Measurements from ENCODE around the gene SLC8A2.
"Not testable (repeated sequence)": the region's sequence is repeated elsewhere in the genome, so short reads cannot be mapped to it uniquely, and the experiment has no call there.

Gene SLC8A2

DNA sequence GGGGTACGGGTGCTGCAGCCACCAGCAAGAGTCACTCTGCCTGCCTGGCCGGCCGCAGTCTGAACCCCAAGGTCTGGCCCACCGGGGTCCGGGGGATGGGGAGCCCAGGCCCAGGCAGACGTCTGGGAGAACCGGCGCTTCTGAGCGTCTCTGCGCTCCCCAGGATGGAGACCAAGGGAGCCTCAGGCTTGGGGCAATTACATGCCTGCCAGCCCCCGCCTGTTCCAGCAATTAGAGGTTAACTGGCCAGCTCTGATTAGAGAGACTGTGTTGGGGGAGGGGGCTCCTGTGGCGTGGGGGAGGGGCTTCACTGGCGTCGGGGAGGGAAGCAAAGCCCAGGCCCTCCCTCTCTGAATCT is 64.3 kb downstream of the SLC8A2 start:
- DNase-seq = peak; percentile 64

DNA sequence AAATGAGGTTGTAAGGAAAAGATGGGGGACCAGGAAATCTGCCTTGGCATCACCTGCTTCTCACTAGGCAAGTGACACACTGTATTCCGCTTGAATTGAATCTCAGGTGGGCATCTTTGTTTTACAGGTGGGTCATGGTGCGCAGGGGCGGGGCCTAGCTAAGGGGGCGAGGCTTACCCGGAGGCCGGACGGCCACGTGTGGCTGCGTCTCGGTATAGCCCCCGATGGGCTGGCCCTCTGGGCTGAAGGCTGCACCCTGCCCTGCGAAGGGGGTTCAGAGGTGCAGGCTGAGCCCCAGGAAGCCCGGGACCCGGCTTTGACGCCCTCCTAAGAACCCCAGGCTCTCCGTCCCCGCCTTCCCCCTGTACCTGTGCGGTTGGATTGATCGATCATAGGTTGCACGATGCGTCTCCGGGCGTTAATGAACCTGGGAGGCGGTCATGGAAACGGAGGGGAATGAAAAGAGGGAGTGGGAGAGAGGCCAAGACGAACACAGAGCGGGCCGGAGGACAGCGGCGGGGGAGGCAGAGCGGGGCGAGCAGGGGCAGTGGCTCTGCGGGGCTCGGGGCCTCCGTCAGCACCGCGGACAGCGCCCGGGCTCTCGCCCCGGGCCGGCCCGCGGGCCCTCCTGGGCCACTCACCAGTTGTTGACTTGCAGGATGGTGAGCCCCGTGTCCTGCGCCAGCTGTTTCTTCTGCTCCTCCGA is 64.8 kb downstream of the SLC8A2 start:
- peak; percentile 38 for DNase-seq

DNA sequence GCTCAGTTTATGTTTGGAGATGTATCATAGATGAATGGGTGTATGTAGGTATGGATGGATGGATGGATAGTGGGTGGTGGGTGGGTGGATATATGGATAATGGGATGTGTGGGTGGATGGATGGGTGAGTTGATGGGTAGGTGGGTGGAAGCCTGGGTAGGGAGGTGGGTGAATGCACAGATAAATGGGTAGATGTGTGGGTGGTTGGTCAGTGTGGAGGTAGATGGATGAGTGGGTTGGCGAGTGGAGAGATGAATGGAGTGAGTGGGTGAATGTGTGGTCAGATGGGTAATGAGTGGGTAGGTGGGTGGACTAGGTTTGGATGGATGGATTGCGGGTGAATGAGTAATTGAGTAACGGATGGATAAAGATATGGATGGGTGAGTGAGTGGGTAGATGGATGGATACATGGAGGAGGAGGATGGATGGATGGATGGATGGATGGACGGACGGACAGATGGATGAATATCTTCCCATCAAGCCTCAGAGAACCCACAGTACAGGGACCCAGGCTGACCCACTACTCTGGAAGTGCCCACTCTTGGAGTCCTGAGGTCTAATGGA is 65.8 kb downstream of the SLC8A2 start:
- no peak for DNase-seq

DNA sequence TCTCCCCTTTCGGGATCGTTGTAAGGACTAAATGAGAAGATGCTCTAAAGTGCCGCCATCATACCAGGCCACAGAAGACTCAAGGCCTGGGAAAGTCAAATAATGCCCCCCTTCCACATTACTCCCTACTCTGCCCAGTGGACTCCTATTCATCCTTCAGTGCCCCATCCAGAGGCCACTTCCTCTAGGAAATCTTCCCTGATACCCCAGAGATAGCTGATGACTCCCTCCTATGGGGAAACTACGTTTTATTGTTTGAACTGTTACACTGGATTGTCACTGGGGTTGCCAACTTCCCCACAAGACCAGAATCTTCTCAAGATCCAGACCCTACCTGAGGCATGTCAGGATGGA is 66.5 kb downstream of the SLC8A2 start:
- DNase-seq = no peak

DNA sequence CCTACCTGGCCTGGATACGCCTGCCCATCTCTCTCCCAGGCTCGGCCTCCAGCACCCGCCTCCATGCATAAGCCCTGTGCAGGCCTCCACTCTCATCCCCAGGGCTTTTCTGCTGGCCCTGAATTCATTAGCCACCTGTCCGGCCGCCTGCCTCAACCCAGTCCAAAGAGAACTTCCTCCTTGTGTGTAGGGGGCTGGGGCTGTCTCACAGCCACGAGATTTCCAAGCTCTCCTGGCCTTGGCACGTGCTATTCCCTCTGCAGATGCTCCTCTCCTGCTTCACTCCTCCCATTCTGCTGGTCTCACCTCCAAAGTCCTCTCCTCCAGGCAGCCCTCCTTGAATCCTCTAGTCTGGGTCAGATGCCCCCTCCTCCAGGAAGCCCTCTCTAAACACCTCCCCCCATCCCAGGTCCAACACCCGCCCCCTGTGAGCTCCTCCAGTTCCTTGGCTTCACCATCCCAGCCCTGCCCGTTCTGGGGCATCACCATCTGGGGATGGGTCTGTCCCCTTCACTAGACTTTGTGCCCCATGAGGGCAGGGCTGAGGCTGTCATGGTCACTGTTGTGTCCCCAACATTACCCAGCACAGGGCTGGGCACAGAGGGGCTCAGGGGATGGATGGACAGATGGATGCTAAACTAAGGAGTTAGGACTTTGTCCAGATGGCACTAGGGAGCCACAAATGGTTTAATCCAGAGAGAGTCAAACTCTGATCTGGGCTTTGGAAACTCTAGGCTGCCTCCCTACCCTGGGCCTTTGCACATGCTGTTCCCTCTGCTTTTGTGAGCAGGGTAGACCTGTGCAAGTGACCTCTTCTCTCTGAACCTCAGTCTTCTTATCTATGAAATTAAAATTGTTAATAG is 67.1 kb downstream of the SLC8A2 start:
- no peak for DNase-seq

DNA sequence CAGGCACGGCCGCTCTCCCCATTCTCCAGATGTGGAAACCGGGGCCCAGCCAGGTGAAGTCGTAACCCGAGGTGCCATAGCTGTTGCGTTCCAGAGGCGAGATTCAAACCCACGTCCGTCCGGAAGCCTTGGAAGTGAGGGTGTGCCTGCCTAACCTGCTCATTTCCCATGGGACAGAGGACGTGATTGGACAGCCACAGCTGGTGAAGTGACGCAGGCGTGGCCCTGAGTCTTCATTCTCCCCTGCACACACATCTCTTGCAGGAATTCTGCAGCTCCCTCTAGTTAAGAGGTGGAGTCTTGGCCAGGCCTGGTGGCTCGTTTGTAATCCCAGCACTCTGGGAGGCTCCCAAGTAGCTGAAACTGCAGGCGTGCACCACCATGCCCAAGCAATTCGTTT is 69.2 kb downstream of the SLC8A2 start:
- DNase-seq = peak; percentile 41

DNA sequence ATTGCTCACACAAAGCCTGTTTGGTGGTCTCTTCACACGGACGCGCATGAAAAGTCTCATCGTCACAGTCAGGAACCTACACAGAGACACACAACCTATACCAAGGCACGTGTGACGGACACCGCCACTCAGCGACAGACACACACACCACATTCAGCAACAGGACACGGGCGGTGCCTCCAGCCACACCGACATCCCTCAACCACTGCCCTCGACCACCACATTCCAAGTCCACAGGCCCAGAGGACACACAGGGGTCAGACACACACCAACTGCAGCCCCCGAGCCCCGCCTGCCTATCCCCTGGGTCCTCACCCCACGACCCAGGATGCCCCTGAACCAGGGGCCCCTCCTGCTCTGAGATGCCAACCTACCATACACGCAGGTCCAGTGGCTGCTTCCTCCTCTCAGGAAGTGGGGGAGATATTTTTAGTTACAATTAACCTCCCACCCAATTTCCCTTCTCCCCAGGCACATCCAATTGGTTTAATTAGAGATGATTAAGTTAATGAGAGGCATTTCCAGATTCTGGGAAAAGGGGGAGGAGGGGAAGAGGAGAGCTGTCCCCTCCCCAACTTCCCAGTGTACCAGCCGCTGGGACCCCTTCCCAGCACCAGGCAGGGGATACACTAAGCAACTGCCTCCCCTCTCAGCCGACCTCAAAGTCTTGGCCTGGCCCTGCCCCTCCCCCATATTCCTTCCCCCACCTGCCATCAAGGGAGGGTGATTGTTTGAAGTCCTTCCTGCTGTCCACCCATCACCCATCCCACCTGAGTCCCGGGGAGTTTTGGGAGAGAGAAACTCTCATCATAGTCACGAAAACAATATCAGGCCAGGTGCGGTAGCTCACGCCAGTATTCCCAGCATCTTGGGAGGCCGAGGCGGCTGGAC is 72.7 kb downstream of the SLC8A2 start:
- DNase-seq = peak; percentile 40

DNA sequence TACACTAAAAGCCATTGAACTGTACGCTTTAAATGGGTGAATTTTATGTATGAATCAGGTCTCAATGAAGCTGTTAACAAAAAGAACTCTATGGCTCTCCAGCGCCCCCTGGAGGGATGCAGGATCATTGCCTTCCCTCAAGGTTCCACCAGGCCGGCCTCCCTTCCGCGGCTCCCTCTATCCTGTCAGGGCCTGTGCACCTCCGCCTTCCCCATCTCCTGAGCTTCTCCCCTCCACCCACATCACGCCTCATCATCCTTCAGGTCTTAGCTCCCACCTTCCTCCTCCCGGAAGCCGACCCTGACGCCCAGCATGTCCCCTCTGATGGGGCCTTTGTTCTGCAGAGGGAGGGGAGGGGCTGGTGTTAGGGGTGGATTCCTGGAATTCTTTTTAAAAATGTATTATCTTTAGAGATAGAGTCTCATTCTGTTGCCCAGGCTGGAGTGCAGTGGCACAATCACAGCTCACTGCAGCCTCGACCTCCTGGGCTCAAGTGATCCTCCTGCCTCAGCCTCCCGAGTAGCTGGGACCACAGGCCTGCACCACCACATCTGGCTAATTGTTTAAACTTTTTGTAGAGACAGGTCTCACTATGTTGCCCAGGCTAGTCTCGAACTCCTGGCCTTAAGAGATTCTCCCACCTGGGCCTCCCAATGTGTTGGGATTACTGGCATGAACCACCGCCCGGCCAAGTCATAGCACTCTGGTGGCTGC is 80.0 kb downstream of the SLC8A2 start:
- peak; percentile 68 for DNase-seq

DNA sequence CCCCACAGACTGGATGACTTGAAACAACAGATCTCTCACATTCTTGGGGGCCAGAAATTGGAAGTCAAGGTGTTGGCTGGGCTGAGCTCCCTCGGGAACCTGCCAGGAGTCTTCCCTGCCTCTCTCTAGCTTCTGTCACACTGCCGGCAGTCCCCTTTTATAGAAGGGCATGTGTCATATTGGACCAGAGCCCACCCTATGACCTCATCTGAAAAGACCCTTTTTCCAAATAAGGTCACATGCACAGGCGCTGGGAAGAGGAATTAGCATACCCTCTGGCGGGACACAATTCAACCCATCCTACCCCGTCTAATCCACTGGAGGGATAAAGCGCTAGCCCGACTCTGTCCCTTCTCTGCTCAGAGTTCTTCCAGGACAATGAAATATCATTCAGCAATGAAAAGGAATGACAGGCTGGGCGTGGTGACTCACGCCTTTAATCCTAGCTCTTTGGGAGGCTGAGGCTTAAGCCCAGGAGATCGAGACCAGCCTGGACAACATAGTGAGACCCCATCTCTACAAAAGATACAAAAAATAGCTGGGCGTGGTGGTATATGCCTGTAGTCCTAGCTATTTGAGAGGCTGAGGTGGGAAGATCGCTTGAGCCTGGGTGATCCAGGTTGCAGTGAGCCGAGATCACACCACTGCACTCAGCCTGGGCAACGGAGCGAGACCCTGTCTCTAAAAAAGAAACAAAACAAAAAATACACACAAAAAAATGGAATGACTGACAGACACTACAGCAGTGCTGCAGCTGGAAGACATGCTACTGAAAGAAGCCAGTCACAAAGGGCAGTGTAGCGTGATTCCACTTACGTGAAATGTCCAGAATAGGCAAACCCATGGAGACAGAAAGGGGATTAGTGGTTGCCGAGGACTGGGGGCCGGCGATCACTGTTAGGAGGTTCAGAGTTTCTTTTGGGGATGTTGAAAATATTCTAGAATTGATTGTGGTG is 80.9 kb downstream of the SLC8A2 start:
- DNase-seq = no peak

DNA sequence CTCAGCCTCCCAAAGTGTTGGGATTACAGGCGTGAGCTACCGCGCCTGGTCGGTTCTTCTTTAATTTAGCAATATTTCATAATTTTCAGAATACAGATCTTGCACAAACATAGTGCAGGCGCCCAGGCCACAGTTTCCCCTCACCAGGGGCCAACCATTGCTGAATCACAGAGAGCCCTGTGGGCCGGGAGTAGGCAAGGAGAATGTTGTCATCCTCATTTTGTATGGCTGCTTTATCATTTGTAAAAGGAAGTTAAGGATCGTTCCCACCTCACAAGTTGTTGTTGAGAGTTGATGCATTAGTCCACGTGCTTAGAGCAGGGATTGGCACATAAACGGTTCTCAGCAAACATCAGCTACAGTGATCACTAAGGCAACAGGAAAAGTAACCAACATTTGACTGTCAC is 82.5 kb downstream of the SLC8A2 start:
- DNase-seq = no peak

DNA sequence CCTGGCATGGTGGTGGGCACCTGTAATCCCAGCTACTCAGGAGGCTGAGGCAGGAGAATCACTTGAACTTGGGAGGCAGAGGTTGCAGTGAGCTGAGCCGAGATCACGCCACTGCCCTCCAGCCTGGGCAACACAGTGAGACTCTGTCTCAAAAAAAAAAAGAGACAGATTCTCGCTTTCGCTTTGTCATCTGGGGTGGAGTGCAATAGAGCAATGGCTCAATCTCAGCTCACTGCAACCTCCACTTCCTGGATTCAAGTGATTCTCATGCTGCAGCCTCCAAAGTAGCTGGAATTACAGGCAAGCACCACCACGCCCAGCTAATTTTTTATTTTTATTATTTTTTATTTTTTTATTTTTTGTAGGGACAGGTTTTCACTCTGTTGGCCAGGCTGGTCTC is 83.0 kb downstream of the SLC8A2 start:
- DNase-seq = not testable (repeated sequence)

DNA sequence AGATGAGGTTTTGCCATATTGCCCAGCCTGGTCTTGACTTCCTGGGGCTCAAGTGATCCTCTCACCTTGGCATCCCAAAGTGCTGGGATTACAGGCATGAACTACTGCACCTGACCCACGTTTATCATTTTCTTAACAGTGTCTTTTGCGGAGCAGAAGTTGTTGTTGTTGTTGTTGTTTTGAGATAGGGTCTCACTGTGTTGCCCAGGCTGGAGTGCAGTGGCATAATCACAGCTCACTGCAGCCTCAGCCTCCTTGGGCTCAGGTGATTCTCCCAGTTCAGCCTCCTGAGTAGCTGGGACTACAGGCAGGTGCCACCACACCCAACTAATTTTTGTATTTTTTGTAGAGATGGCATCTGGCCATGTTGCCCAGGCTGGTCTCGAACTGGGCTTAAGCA is 84.1 kb downstream of the SLC8A2 start:
- DNase-seq = not testable (repeated sequence)

DNA sequence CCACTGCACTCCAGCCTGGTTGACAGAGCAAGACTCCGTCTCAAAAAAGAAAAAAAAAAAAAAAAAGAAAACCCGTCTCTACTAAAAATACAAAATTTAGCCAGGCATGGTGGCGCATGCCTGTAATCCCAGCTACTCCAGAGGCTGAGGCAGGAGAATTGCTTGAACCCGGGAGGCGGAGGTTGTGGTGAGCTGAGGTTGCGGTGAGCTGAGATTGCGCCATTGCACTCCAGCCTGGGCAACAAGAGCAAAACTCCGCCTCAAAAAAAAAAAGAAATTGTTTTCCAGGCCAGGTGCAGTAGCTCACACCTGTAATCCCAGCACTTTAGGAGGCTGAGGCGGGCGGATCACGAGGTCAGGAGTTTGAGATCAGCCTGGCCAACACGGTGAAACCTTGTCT is 85.1 kb downstream of the SLC8A2 start:
- not testable (repeated sequence) for DNase-seq

DNA sequence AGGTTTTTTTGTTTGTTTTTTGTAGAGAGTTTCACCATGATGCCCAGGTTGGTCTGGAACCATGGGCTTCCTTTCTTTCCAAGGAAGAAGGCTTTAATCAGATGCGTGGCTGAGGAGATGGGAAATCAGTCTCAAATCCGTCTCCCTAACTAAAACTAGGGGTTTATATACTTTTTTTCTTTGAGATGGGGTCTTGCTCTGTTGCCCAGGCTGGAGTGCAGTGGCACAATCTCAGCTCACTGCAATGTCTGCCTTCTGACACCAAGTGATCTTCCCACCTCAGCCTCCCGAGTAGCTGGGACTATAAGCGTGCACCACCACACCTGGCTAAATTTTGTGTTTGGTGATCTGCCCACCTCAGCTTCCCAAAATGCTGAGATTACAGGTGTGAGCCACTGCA is 87.2 kb downstream of the SLC8A2 start:
- not testable (repeated sequence) for DNase-seq

DNA sequence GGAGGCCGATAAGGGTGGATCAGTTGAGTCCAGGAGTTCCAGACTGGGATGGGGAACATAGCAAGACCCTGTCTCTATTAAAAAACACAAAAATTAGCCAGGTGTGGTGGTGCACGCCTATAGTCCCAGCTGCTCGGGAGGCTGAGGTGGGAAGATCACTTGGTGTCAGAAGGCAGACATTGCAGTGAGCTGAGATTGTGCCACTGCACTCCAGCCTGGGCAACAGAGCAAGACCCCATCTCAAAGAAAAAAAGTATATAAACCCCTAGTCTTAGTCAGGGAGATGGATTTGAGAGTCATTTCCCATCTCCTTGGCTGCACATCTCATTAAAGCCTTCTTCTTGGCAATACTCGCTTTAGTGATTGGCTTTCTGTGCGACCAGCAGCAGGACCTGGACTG is 87.8 kb downstream of the SLC8A2 start:
- not testable (repeated sequence) for DNase-seq

DNA sequence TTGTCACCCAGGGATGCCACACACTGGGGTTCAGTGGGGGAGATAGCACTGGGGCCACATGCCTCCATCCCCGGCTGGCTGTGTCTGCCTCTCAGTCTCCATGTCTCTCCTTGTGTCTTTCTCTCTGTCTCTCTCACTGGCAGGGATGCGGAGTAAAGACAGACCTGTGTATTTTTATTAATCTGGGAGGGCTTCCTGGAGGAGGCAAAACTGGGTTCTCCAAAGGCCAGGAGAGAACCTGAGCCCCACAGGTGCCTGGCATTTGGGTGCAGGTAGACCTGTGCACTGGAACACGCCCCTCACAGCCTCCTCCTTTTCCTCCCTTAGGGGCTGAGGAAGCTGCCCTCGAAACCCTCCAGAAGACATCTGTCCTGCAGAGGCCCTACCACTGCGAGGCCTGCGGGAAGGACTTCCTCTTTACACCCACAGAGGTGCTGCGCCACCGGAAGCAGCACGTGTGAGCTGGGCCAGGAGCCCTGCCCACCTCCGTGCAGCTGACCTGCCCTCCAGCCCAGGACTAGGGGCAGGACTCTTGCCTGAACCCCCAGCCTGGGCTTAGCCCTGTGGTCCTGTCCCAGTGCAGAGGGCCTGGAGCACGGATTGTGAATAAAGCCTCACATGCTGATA is 89.9 kb downstream of the SLC8A2 start:
- no peak for DNase-seq

DNA sequence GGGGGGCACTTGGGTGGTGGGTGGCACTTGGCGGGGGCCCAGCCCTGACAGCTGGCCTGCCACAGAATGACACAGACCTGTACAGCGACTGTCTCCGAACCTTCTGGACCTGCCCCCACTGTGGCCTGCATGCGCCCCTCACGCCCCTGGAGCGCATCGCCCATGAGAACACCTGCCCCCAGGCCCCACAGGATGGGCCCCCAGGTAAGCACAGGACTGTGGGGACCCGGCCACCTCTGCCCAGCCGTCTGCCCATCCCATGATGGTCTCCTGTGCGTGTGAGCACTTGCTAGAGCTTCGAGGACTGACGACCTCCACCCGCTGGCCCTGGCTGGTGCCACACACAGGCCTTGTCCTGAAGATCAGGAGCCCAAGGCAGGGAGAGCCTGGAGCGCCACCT is 90.6 kb downstream of the SLC8A2 start:
- DNase-seq = no peak

DNA sequence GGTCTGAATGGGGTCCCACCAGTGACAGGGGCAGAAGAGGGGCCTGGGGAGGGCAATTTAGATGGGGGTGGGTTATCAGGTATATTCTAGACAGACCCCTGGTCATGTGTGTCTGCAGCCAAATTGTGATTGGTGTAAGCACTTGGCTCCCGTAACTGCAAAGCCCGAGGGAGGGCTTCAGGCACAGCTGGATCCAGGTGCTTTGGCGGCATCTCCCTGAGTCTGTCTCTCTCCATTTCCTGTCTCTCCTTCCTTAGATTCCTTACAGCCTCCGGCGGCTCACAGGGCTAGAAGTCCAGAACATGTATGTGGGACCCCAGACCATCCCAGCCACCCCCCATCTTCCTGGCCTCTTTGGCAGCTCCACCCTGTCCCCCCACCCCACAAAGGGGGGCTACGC is 91.1 kb downstream of the SLC8A2 start:
- no peak for DNase-seq

DNA sequence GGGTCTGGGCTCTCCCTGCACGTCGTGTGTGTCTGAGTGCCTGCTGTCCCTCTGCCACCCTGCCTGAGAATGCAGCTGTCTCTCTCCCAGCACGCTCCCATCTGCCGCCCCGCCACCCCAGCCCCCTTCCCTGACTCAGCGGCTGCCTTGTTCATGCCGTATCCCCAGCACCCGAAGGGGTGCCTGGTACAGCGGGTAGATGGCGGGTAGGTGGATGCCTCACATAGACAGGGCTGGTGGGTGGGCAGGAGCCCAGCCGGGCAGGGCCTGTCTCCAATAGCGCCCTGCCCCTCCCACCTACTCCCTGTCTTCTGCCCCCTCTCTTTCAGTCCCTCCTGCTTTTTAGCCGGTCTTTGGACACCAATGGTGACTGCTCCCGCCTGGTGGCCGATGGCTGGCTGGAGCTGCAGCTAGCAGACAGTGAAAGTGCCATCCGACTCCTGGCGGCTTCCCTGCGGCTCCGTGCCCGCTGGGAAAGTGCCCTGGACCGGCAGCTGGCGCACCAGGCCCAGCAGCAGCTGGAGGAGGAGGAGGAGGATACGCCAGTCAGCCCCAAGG is 92.2 kb downstream of the SLC8A2 start:
- DNase-seq = peak; percentile 34

DNA sequence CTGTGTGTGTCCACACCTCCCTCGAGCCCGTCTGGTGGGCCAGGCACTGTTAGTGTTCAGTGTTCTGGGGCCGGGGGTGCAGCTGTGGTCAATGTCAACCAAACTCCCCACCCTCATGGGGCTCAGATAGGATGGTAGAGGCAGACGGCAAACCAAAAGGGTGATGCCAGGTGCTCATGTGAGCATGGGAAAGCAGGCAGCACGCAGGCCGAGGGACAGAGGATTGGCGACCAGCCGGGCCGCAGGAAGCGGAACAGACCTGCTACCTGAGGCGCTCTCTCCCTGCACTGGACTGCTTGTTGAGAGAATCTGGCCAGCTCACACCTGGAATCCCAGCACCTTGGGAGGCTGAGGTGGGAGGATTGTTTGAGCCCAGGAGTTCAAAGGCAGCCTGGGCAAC is 93.4 kb downstream of the SLC8A2 start:
- no peak for DNase-seq

Data from NCI-H69 (cell line).